K562 (cell line): Measurements from ENCODE around the gene RNF11. TPM values are rescaled to one million over a fixed set of nuclear protein-coding genes. Genes with fewer than 3 reads are reported as not detected.

Experiments used
- ARID3B ChIP-seq: fragments of 250-450 bp; sonication (Bioruptor Pico); IDR thresholded peaks from 2 replicates; pipeline ENCODE4 v1.4.0; 2020; ENCODE audit warnings: borderline replicate concordance
- CTCFL ChIP-seq: IDR thresholded peaks from 2 replicates; pipeline ENCODE4 v1.6.1; 2011; ENCODE audit warnings: borderline replicate concordance, low read depth, mild to moderate bottlenecking, moderate library complexity, low read length; ENCODE audit not compliant: insufficient read depth, poor library complexity, severe bottlenecking
- FUS ChIP-seq: fragments of 200-400 bp; formaldehyde crosslinking; optimal IDR thresholded peaks from 2 replicates; pipeline ENCODE3; 2017; ENCODE audit warnings: low read depth, low read length
- GATAD2B ChIP-seq: fragments of 450-650 bp; IDR thresholded peaks from 2 replicates; pipeline ENCODE4 v1.6.1; 2017; ENCODE audit warnings: mild to moderate bottlenecking, borderline replicate concordance
- KLF10 ChIP-seq: fragments of 250-450 bp; sonication (Bioruptor Pico); IDR thresholded peaks from 2 replicates; pipeline ENCODE4 v1.6.1; 2021; ENCODE audit warnings: matching md5 sums
- MAFK ChIP-seq: IDR thresholded peaks from 2 replicates; pipeline ENCODE4 v1.6.1; 2011; ENCODE audit warnings: low read length, improper control_type of control experiment
- POLR2H ChIP-seq: IDR thresholded peaks from 2 replicates; pipeline ENCODE4 v1.6.1; 2016; ENCODE audit warnings: missing genetic modification characterization, low read depth, mild to moderate bottlenecking, control low read depth, missing compliant biosample characterization, moderate library complexity
- PYGO2 ChIP-seq: fragments of 450-650 bp; IDR thresholded peaks from 2 replicates; pipeline ENCODE4 v1.6.1; 2016; ENCODE audit warnings: mild to moderate bottlenecking, missing genetic modification characterization, moderate library complexity, missing compliant biosample characterization
- RNF219 ChIP-seq: fragments of 250-450 bp; sonication (Bioruptor Pico); IDR thresholded peaks from 2 replicates; pipeline ENCODE4 v1.5.0; 2022; ENCODE audit warnings: mild to moderate bottlenecking
- SIRT6 ChIP-seq: IDR thresholded peaks from one replicate; pipeline ENCODE4 v1.6.1; 2012; ENCODE audit warnings: low read depth, mild to moderate bottlenecking, control low read depth, inconsistent platforms, low read length, moderate library complexity
- SMAD1 ChIP-seq: fragments of 150-350 bp; IDR thresholded peaks from 2 replicates; pipeline ENCODE4 v1.6.1; 2014; ENCODE audit warnings: low read length, low read depth; ENCODE audit not compliant: partially characterized antibody
- SNIP1 ChIP-seq: fragments of 450-650 bp; IDR thresholded peaks from 2 replicates; pipeline ENCODE4 v1.7.1; 2017; ENCODE audit warnings: low read depth, mild to moderate bottlenecking
- SREBF1 ChIP-seq: fragments of 150-350 bp; IDR thresholded peaks from 2 replicates; pipeline ENCODE4 v1.6.1; 2014; ENCODE audit warnings: antibody characterized with exemption, low read depth, low read length, borderline replicate concordance
- XRCC5 ChIP-seq: fragments of 200-400 bp; formaldehyde crosslinking; IDR thresholded peaks from 2 replicates; pipeline ENCODE4 v1.6.1; 2017; ENCODE audit warnings: low read depth, mild to moderate bottlenecking, low read length
- ZC3H8 ChIP-seq: fragments of 450-650 bp; IDR thresholded peaks from 2 replicates; pipeline ENCODE4 v1.6.1; 2017
- ZNF121 ChIP-seq: sonication (generic); formaldehyde crosslinking; conservative IDR thresholded peaks from 2 replicates; pipeline ENCODE4 v1.8.0; 2022; ENCODE audit warnings: missing genetic modification reagents
- ZNF134 ChIP-seq: fragments of 250-450 bp; sonication (Bioruptor Pico); conservative IDR thresholded peaks from 2 replicates; pipeline ENCODE4 v1.4.0; 2020
- ZNF212 ChIP-seq: fragments of 450-650 bp; formaldehyde crosslinking; IDR thresholded peaks from 2 replicates; pipeline ENCODE4 v1.4.0; 2020; ENCODE audit warnings: mild to moderate bottlenecking
- ZNF354B ChIP-seq: fragments of 250-450 bp; sonication (Bioruptor Pico); IDR thresholded peaks from 2 replicates; pipeline ENCODE4 v1.4.0; 2020
- ZNF512 ChIP-seq: IDR thresholded peaks from 2 replicates; pipeline ENCODE4 v1.6.1; 2016; ENCODE audit warnings: missing genetic modification characterization, missing compliant biosample characterization
- ZNF583 ChIP-seq: fragments of 250-450 bp; sonication (Bioruptor Pico); IDR thresholded peaks from 2 replicates; pipeline ENCODE4 v1.4.0; 2020
- ZNF696 ChIP-seq: fragments of 250-450 bp; sonication (Bioruptor Pico); conservative IDR thresholded peaks from 2 replicates; pipeline ENCODE4 v1.4.0; 2020; ENCODE audit warnings: mild to moderate bottlenecking, moderate library complexity
- ZSCAN29 ChIP-seq: fragments of 450-650 bp; IDR thresholded peaks from 2 replicates; pipeline ENCODE4 v1.6.1; 2017
- polyA plus RNA-seq, 8 experiments: library from polyadenylated mRNA; depleted of rRNA in 4 of 8; stranded (reverse) in 5 of 8; unstranded in 3 of 8; fragments of >200 nt; fragmentation: Nextera tagmentation in 2 of 8; fragmentation: Illumina TruSeq in 1 of 8; extraction: Ambion mirVana in 2 of 8; extraction: Trizol in 1 of 8; gene quantifications; 2 replicates each; pipeline versions ENCODE4 v1.2.1 to v1.2.3, GENCODE V29; 2011 to 2014; ENCODE audit warnings: inconsistent platforms in 1 of 8, missing spikeins in 1 of 8
- total RNA-seq, 7 experiments: library from RNA; depleted of rRNA in 6 of 7; stranded (reverse); fragments of >200 nt in 6 of 7; fragmentation: Illumina TruSeq in 2 of 7; extraction: Trizol in 2 of 7; gene quantifications; 2 replicates each; pipeline versions ENCODE4 v1.2.1 to v1.2.3, GENCODE V29; 2011 to 2021; ENCODE audit warnings: low replicate concordance in 1 of 7

Gene RNF11
- total and polyA plus RNA-seq, 9 of the 15 experiments (the other 6 are each of a cell fraction or from before 2014, with no cell fraction given), result 5.7 to 34.3 (median 23.1) TPM

GRCh38 chr1:51236531-51237350 is 668 bp downstream of the RNF11 start (continued):
- TF ChIP-seq GATAD2B (0 out of 2 replicates have a peak, but pooled peaks have one; percentile 2), ZNF583 (CRISPR knock-in tag) (no peak), SMAD1 (no peak), CTCFL (no peak), ZNF696 (CRISPR knock-in tag) (no peak), KLF10 (no peak), SNIP1 (no peak), MAFK (no peak), ZSCAN29 (no peak), ZC3H8 (no peak), SIRT6 (no peak), ARID3B (no peak), RNF219 (CRISPR knock-in tag) (no peak), ZNF121 (CRISPR knock-in tag) (no peak), ZNF212 (no peak), ZNF134 (CRISPR knock-in tag) (no peak), FUS (no peak), XRCC5 (no peak), POLR2H (tag) (no peak), PYGO2 (tag) (no peak), ZNF512 (tag) (no peak), SREBF1 (no peak), ZNF354B (CRISPR knock-in tag) (no peak)
